Neuronal stem cell (in vitro differentiated cells): ENCODE results near the gene NEXN.
"Not testable (repeated sequence)": the region's sequence is repeated elsewhere in the genome, so short reads cannot be mapped to it uniquely, and the experiment has no call there.

ENCODE experiments used
- DNase-seq: peaks from one replicate; pipeline ENCODE4 v3.0.0-alpha.2; 2013; ENCODE audit warnings: low spot score
- H2AFZ ChIP-seq: one replicate; pipeline ENCODE4 v1.6.1; 2013; ENCODE audit warnings: mild to moderate bottlenecking, low read length, inconsistent platforms
- H2AK5ac ChIP-seq: 2 replicates; pipeline ENCODE4 v1.6.1; 2013; ENCODE audit warnings: low read depth, mild to moderate bottlenecking, inconsistent platforms, low read length, moderate library complexity, mixed read lengths
- H2BK120ac ChIP-seq: 2 replicates; pipeline ENCODE4 v1.6.1; 2013; ENCODE audit warnings: low read depth, mild to moderate bottlenecking, inconsistent platforms, low read length, moderate library complexity, mixed read lengths
- H2BK12ac ChIP-seq: one replicate; pipeline ENCODE4 v1.6.1; 2013; ENCODE audit warnings: low read length, inconsistent platforms
- H2BK15ac ChIP-seq: 2 replicates; pipeline ENCODE4 v1.6.1; 2013; ENCODE audit warnings: mild to moderate bottlenecking, low read length, inconsistent platforms, mixed read lengths
- H2BK5ac ChIP-seq: one replicate; pipeline ENCODE4 v1.6.1; 2013; ENCODE audit warnings: inconsistent platforms, mild to moderate bottlenecking, low read length, moderate library complexity
- H3K14ac ChIP-seq: one replicate; pipeline ENCODE4 v1.6.1; 2013; ENCODE audit warnings: low read length, inconsistent platforms
- H3K18ac ChIP-seq: 2 replicates; pipeline ENCODE4 v1.6.1; 2013; ENCODE audit warnings: low read length, inconsistent platforms
- H3K23ac ChIP-seq: 2 replicates; pipeline ENCODE4 v1.6.1; 2013; ENCODE audit warnings: low read depth, mild to moderate bottlenecking, mixed read lengths, low read length, inconsistent platforms; ENCODE audit not compliant: poor library complexity
- H3K27ac ChIP-seq: replicated peaks from 3 replicates; pipeline ENCODE4 v1.5.1; 2013; ENCODE audit warnings: low read length, inconsistent platforms
- H3K27me3 ChIP-seq, 3 experiments: 2 replicates each; pipeline ENCODE4 v1.6.1; 2013; ENCODE audit warnings: low read length in 3 of 3, mild to moderate bottlenecking in 2 of 3, inconsistent platforms in 1 of 3, low read depth in 1 of 3, mixed read lengths in 1 of 3, moderate library complexity in 1 of 3; ENCODE audit not compliant: control insufficient read depth in 3 of 3, insufficient read depth in 3 of 3
- H3K36me3 ChIP-seq, 2 donors: replicated peaks in 1 of 2; 2 replicates each; pipeline ENCODE4 v1.6.1; 2013; ENCODE audit warnings: low read length in 2 of 2; ENCODE audit not compliant: control insufficient read depth in 2 of 2, insufficient read depth in 2 of 2
- H3K4ac ChIP-seq: 2 replicates; pipeline ENCODE4 v1.6.1; 2013; ENCODE audit warnings: inconsistent platforms, mild to moderate bottlenecking, low read length, moderate library complexity
- H3K4me1 ChIP-seq, 2 donors: 1 replicate in 1 of 2; 2 replicates in 1 of 2; pipeline ENCODE4 v1.6.1; 2013; ENCODE audit warnings: low read length in 2 of 2, low read depth in 1 of 2; ENCODE audit not compliant: control insufficient read depth in 2 of 2, insufficient read depth in 1 of 2
- H3K4me2 ChIP-seq: one replicate; pipeline ENCODE4 v1.6.1; 2013; ENCODE audit warnings: mild to moderate bottlenecking, low read length, inconsistent platforms; ENCODE audit not compliant: insufficient read depth, poor library complexity, severe bottlenecking
- H3K4me3 ChIP-seq, 2 donors: 2 replicates each; pipeline ENCODE4 v1.5.1; 2013; ENCODE audit warnings: low read length in 2 of 2, mild to moderate bottlenecking in 2 of 2, inconsistent platforms in 1 of 2, moderate library complexity in 1 of 2
- H3K79me1 ChIP-seq: one replicate; pipeline ENCODE4 v1.6.1; 2013; ENCODE audit warnings: low read depth, mild to moderate bottlenecking, inconsistent platforms, low read length, moderate library complexity
- H3K9ac ChIP-seq: one replicate; pipeline ENCODE4 v1.6.1; 2013; ENCODE audit warnings: mild to moderate bottlenecking, low read depth, low read length, inconsistent platforms; ENCODE audit not compliant: poor library complexity
- H3K9me3 ChIP-seq, 2 donors: replicated peaks in 1 of 2; 2 replicates each; pipeline versions ENCODE3 to v1.6.1; 2013; ENCODE audit warnings: low read length in 2 of 2, mild to moderate bottlenecking in 2 of 2, inconsistent platforms in 1 of 2, low read depth in 1 of 2, mixed read lengths in 1 of 2, moderate library complexity in 1 of 2; ENCODE audit not compliant: control insufficient read depth in 2 of 2, insufficient read depth in 1 of 2
- H4K8ac ChIP-seq: one replicate; pipeline ENCODE4 v1.6.1; 2013; ENCODE audit warnings: low read depth, mild to moderate bottlenecking, inconsistent platforms, low read length, moderate library complexity
- H4K91ac ChIP-seq: one replicate; pipeline ENCODE4 v1.6.1; 2013; ENCODE audit warnings: low read length, low read depth, mild to moderate bottlenecking, inconsistent platforms; ENCODE audit not compliant: poor library complexity
- WGBS, 2 donors: extraction: QIAGEN DNeasy Blood & Tissue Kit; methylation state at CpG; one replicate each; pipeline ENCODE4 v1.1.7; 2013; ENCODE audit warnings: missing lambda C conversion rate in 2 of 2, mixed read lengths in 1 of 2; ENCODE audit not compliant: insufficient read length in 2 of 2, insufficient replicate concordance in 1 of 2; ENCODE audit errors: extremely low coverage in 2 of 2; 5-methylcytosine and 5-hydroxymethylcytosine counted together

NEXN gene

GRCh38 chr1:77978293-77978968 lies 90.0 kb downstream of the NEXN start:
- Histone ChIP-seq H3K36me3 (peaks cover 0 to 67% of the 10 kb centered on the region in 2 donors), H4K8ac (no peak overlapping the region), H3K14ac (no peak overlapping the region), H2BK15ac (peak overlapping the region; percentile 52), H4K91ac (no peak overlapping the region), H3K4ac (no peak overlapping the region), H2AFZ (peak overlapping the region; percentile 93), H3K27ac (peak overlapping the region; percentile 84), H3K23ac (no peak overlapping the region), H3K4me3 (peak overlapping the region; percentile 76 to 97), H2BK12ac (no peak overlapping the region), H2BK5ac (peak overlapping the region; percentile 2), H2AK5ac (no peak overlapping the region), H3K18ac (peak overlapping the region; percentile 9), H3K79me1 (no peaks in the 10 kb centered on the region), H3K27me3 (no peaks in the 10 kb centered on the region), H2BK120ac (no peak overlapping the region), H3K9me3 (peaks cover 0 to 35% of the 10 kb centered on the region in 2 donors), H3K9ac (peak overlapping the region; percentile 66), H3K4me2 (peak overlapping the region; percentile 38), H3K4me1 (peaks cover 3% of the 10 kb centered on the region in 2 donors)
- peak; percentile 66 for DNase-seq
- WGBS, 2 donors = no CpG with 5 or more reads among the region's 34 CpGs

- H2BK12ac ChIP-seq = no peak within 1 kb of the TSS
- H3K79me1 ChIP-seq = no peaks in the 10 kb centered on the region
- no peaks in the 10 kb centered on the region for H3K27me3 ChIP-seq
- peaks cover 0 to 63% of the 10 kb centered on the region in 2 donors for H3K36me3 ChIP-seq
- peak within 1 kb of the TSS; percentile 89 for H3K9ac ChIP-seq
- H3K18ac ChIP-seq = peak within 1 kb of the TSS; percentile 94
- H4K91ac ChIP-seq = no peak within 1 kb of the TSS
- no peak within 1 kb of the TSS for H3K4ac ChIP-seq
- peak within 1 kb of the TSS; percentile 98 for H3K27ac ChIP-seq
- peak within 1 kb of the TSS; percentile 52 for H2BK15ac ChIP-seq
- peak within 1 kb of the TSS; percentile 76 to 97 for H3K4me3 ChIP-seq
- H2AFZ ChIP-seq = peak within 1 kb of the TSS; percentile 93
- WGBS, 2 donors = no CpG with 5 or more reads among the region's 57 CpGs
- no peak within 1 kb of the TSS for H2BK120ac ChIP-seq
- H3K4me2 ChIP-seq = peak within 1 kb of the TSS; percentile 38
- H2BK5ac ChIP-seq = peak within 1 kb of the TSS; percentile 2
- no peak within 1 kb of the TSS for H3K23ac ChIP-seq
- H4K8ac ChIP-seq = no peak within 1 kb of the TSS
- peaks cover 0 to 29% of the 10 kb centered on the region in 2 donors for H3K9me3 ChIP-seq
- peaks cover 3% of the 10 kb centered on the region in 2 donors for H3K4me1 ChIP-seq
- no peak within 1 kb of the TSS for H3K14ac ChIP-seq
- no peak within 1 kb of the TSS for H2AK5ac ChIP-seq
- peak; percentile 99 for DNase-seq
Observed at GRCh38 chr1:77978969-77979876, 90.8 kb downstream of the NEXN start, which contains the start of gene FUBP1. TSS of gene FUBP1 (minus strand) at chr1:77979072. CDS start at chr1:77979004, 68 bp downstream.

- not testable (repeated sequence) for H3K14ac ChIP-seq, H2BK15ac ChIP-seq, H3K27me3 ChIP-seq, H3K9me3 ChIP-seq, H3K18ac ChIP-seq, H2BK5ac ChIP-seq, H4K91ac ChIP-seq, H3K4me3 ChIP-seq, H3K79me1 ChIP-seq, H2BK12ac ChIP-seq, H2BK120ac ChIP-seq, DNase-seq, H2AK5ac ChIP-seq, H3K4ac ChIP-seq, H3K9ac ChIP-seq, H4K8ac ChIP-seq, H2AFZ ChIP-seq, H3K23ac ChIP-seq
- WGBS, 2 donors = no CpG with 5 or more reads among the region's 8 CpGs
- H3K4me2 ChIP-seq = peak overlapping the region; percentile 48
- peaks cover 0 to 13% of the 10 kb centered on the region in 2 donors for H3K4me1 ChIP-seq
- H3K27ac ChIP-seq = peak overlapping the region; percentile 94
- peaks cover 3 to 64% of the 10 kb centered on the region in 2 donors for H3K36me3 ChIP-seq
Observed at GRCh38 chr1:77983352-77983996, 95.0 kb downstream of the NEXN start.
